Activated CD4-positive, alpha-beta T cell treated with anti-CD3 and anti-CD28 coated beads, Interleukin-10, Interleukin-2, amounts not matched to agents 100 ng/mL and 50 ng/mL, durations not matched to agents 16 hours and 8 hours (primary cell): Measurements from ENCODE around the gene PCSK6.
A peak's percentile ranks its signal among the peaks of the same experiment; 100 is the strongest.
"Not testable (repeated sequence)": the region's sequence is repeated elsewhere in the genome, so short reads cannot be mapped to it uniquely, and the experiment has no call there.

Experiments
- DNase-seq: peaks from one replicate; pipeline ENCODE4 v3.0.0-alpha.2; 2020

PCSK6 gene

DNA sequence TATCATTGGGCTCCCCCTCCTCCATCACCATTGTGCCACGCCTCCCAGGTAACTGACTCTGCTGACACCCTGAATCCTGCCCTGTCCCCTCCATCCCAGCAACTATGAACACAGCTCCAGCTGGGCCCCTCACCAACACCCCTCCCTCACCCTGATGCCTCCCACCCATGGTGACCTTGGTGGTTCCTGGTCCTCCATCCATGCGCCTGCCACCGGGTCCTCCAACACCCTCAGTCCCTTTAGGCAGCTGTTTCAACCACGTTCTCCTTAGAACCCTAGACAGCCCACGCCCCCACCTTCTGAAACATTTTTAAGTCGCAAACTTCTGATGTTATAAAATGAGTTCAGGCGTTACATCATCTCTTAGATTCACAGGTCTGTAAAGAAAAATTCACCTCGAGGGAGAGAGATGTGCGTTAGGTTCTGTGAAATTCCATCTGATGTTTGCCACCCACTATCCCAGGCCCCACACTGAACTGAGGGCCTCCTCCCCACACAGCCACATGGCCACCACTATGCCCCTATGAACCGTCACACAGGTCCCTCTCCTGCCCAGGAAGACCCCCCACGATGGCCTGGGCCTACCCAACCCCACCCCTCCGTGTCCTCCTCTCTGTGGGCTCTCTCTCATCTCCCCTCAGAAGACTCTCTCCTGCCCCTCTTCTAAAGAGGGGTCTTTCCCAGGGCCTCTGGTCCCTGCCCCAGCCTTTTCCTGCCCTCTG is 29.8 kb downstream of the PCSK6 start:
- no peak for DNase-seq

DNA sequence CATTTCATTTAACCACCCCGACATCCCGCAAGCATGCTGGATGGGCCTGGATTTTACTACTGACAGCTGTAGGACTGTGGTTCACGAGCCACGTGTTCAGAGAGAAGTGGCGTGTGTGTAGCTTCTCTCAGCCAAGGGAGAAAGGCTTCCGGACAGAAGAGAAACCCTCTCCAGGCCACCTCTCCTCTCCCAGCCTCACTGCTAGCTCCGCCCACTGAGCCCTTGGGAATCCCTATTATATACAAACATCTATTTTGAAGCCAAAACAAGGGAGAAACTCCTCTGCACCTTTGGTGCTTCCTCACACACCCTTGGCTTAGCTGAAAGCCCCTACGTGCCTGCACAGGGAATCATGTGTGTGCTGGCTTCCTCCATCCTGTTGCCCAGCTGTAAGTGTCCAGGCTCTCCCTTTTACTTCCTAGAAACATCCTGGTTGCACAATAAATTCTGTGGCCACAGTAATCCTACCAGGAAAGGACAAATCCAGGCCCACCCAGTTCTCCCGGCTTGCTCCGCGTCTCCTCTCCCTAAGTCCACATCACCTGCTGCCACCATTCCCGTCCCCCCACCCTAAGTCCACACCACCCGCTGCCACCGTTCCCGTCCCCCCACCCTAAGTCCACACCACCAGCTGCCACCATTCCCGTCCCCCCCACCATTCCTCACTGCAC is 30.5 kb downstream of the PCSK6 start:
- no peak for DNase-seq

DNA sequence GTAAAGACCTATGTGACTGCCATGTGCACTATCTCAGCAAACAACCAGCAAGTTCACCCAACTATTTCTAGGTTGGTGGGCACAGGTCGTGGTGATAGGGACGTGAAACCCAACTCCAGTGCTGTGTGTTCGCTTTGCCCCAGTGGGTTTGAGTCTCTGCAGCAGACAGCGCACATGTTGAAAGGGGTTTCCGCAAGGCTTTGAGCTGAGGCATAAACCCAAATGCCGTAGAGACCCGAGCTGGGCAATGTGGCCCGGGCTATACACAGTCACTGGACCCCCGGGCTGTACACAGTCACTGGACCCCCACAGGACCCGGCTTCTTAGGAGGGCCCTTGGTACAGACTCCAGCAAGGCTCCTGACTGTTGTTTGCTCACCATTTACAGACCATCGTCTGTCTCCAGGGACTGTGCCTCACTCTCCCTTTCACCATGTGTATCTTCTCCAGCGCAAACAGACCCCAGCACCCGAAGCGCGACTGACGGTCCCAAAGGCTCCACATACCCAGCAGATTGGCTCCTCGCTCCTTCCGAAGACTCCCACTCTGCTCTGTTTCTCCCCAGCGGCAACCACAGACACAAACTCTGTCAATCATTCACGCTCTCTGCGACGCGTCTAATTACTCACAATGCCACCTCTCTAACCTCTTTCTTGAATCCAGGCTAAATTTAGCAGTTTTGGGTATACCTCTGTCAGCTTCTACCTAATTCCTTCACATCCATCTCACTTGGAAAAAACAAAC is 31.2 kb downstream of the PCSK6 start:
- DNase-seq, result no peak

DNA sequence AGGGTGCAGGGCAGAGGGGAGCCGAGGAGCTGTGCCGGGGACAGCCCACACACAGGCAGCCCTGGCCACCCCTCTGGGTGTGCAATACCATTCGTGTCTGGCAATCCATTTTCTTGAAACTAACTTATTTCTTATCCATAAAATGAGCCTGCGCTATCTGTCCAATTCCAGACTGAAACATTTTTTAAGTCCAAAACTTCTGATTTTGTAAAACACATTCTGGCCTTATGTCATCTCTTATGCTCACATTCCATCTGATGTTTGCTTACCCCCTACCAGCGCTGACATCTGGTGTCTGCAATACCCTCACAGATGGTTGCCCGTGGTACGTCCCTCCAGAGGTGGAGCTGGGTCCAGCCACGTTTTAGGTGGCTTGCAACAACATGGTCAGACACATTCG is 31.8 kb downstream of the PCSK6 start:
- DNase-seq, result no peak

DNA sequence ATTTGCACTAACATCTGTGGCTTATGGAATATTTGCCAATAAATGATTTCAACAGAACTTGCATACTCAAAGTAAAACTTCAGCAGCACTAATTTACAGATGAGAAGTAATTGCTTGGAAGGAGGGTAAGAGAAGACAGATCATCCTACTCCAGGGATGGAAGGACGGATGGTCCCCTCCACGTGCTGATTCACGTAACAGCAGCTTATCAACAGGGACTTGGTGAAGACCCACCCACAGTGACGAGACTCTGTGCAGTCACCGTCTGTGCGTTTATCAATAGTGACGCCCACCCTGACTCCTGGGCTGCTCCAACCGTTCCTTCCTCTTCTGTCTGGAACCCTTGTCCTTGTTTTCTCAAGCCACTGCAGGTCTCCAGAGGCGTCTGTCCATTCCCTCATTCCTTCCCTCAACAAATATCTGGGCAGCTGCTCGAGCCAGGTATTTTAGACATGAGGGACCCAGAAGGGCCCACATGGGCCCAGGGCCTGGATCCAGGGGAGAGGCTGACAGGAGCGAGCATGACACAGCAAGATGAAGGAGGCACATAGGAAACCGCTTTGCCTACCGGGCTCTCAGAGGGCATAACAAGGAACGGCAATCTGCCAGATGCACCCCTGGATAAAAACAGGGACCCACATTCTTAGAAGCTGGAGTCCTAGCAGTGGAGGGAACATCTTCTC is 33.3 kb downstream of the PCSK6 start:
- DNase-seq, result no peak

DNA sequence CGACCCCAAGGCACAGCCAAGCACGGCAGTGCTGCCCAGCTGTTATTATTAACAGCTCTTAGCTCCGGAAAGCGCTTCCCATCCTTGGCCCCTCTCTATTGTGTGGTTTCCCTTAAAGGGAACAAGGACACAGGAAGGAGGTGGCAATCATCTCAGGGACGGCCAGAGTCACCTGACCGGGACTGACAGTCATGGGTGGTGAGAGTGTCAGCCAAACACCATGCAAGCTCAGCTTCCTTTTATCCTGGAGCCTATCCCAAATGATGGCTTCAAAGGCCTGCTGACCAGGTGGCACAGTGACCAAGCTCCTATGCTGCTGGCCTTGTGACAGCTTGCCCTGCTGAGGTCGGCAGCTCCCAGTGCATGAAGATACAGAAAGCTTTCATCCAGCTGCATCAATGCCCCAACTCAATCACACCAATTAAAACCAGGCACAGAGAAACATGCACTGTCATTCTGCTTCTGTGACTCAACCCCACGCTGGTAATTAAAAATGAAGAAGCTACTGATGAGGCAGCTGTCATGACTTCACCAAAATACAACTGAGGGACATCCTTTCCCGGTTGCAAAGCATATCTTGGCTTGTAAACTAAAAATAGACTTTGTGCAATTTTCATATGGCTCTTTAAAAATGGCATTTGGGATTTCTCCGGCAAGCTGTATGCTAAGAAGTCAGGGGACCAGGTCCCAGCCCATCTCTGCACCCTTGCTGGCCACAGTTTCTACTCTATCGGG is 34.0 kb downstream of the PCSK6 start:
- peak; percentile 56 for DNase-seq

DNA sequence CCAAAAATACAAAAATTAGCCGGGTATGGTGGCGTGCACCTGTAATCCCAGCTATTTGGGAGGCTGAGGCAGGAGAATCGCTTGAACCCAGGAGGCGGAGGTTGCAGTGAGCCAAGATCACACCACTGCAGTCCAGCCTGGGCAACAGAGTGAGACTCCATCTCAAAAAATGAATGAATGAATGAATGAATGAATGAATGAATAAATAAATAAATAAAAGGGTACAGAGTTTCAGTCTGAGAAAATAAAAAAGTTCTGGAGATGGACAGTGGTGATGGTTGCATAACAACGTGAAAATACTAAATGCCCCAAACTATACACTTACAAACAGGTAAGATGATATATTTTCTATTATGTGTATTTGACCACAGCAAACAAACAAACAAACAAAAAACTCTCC is 34.7 kb downstream of the PCSK6 start:
- DNase-seq, result not testable (repeated sequence)

DNA sequence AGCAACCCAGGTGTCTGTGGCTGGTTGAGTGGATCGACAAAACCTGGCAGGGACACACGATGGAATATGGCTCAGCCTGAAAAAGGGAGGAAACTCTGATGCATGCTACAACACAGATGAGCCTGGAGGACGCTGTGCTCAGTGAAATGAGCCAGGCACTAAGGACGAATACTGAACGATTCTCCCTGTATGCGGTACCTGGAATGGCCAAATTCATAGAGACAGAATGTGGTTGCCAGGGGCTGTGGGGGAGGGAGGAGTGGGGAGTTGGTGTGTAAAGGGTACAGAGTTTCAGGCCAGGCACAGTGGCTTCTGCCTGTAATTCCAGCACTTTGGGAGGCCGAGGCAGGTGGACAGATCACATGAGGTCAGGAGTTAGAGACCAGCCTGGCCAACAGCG is 35.1 kb downstream of the PCSK6 start:
- no peak for DNase-seq

DNA sequence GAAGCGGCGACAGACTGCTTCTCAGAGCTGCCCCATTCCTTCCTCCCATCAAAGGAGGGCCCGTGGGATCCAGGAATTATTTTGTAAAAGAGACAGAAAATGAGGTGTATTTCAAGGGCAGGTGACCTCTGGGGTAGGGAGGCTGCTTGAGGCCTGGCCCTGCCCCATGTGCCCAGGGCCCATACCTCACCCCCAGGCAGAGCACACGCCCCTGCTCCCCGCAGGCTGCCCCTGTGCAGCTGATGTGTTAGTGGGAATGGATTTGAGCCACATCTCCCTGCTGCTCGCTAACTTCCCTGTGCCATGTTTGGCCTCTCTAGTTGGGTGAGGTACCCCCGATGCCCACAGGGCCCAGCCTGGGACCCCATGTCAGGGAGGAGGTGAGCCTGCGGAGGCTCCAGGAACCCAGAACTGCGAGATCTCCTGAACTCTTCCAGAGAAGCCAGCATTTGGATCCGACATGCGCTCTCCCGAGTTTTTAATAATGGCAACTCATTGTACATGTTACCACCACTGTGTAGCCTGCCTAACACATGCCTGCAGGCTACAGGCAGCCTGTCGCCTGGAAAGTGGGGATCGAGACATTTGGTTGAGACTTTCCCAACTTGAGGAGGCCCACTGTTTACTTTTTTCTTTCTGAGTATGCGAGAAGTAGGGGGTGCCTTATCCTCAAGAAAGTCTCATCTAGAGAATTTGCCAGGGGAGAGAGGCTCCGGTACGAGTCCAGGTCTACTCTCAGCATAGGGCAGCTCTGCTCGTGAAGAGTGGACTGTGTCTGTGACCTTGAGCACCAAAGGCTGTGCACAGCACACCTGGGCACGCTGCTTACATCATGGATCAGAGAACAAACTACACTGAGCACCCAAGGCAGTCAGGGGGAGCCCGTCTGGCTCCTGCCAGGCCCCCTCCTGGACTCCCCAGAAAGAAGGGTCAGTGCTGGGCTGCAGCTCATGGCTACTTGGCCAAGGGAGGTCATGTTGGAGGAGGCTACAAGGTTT is 36.1 kb downstream of the PCSK6 start:
- DNase-seq, result no peak

DNA sequence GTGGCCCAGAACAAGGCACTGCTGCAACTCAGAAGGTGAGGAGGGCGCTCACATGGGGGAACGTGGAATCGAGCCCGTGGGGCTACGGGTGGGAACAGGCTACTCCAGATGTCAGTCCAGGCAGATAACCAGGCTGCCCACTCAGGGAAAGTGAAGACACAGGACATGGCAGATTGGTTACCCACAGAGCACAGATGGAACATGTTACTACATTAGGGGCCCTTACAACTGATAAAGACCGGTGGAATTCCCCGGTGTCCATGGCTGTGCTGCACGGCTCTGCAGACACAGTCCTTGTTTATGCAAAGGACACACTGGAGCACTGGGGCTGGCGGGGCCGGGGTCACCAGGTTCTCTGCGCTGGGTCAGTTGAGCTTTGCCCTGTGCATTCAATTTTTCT is 36.9 kb downstream of the PCSK6 start:
- no peak for DNase-seq

DNA sequence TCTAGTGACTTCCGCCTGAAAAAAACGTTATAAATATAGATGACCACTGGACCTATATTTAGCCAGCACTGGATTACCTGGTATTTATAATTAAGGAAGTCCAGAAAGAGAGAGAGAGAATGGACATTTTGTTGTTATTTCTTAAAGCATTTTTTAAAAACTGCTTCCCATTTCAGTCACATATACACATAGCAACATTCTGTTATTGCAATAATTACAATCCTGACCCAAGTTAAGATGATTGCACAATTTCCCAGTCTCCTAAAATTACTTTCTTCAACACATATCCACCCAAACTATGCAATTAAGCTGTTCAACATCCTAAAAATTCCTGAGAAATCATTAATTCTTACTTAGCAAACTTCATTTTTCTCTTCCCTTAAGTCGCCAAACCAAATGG is 37.7 kb downstream of the PCSK6 start:
- no peak for DNase-seq

DNA sequence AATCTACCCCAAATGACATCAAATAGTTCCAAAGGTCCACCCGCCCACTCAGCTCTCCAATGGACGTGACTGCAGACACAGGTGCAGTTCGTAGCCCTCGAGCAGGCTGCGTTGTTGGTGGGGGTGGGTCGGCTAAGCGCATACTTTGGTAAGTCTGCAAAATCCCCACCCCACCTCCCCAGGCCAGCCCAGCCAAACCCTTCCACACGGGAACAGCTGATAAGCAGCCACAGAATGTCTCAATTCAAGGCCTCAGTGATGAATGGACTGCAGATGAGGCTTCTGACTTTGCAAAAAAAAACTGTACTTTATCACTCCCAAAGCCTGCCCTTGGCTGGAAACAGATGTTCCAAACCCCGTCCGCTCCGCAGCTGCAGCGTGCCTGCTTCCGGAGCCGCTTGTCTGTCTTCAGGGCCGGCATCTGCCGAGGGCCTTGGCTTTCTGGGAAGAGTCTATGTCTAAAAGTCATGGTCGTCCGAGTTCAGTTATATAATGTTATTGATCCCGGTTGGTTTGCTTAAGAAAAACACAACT is 38.2 kb downstream of the PCSK6 start:
- DNase-seq, result no peak

DNA sequence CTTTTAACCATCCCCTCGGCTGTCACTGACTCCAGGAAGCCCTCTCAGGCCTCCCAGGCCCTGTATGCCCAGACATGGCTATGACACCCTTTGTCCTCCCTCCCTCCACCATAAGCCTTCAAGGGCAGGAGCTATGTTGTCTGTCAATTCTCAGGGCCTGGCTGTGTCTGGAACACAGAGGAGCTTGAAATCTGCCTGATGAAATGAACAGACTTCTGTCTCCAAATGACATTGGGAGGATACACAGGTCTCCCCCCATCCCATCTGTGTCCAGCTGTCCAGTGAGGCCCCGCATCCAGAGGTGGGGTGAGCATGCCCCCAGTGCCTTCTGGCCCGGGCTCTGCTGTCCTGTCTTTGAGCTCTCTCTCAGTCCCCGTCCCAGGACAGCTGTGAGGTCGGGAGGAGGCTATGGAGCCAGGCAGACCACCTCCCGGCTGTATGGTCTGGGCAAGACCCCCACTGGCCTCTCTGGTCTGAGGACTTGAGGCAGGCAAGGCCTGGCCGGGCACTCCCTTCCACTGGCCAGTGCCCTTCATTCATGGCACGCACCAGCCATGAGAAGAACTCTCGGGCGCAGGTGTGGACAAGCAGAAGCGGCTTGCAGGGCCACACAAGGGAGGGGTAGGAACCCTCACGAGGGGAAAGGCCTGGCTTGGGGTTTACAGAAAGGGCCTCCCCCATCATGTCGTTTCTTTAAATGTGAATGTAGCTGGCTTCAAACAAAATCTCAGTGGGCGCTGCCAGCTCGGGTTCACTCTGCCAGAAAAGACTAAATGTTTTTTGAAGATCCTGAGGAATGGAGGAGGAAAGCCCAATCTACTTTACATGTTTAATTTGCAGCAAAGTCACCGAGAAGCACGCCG is 38.9 kb downstream of the PCSK6 start:
- DNase-seq, result no peak

DNA sequence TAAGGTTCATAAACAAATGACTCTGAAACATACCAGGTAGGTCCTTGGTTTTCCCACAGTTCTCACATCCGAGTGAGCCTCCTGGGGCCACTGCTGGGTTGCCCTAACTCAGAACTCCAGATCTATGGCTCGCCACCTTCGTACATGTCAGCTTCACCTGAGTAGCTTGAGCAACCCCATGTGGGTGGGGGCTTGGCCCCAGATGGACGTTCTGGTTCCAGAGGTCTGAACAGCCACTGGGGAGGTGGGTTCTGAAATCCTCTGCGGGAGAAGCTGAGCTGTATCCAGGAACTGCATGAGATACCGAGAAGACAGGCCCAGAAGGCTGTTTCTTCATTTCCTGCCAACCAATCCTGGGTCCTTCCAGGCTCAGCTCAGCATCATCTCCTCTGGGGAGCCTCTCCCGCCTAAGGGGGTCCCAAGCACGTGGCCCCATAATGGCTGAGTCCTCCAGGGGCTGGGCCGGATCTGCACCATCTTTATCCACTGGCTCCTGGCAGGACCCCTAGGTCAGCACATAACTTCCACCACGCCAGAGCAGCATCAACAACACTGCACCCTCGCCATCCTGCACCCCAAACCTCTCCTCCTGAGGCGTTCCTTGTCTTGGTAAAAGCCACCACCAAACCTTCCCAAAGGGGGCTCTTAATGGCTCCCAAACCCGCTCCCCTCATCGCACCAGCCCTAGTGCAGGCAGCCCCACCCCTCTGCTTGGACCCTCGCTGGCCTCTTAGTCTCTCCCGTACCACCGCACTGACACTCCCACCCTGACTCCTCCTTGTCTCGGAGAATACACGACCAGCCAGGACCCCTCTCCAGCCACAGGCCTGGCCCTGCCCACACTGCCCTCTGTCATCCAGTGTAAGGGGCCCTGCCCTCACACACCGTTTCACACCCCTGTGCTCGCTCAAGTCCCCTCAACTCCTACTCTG is 39.8 kb downstream of the PCSK6 start:
- DNase-seq, result no peak

DNA sequence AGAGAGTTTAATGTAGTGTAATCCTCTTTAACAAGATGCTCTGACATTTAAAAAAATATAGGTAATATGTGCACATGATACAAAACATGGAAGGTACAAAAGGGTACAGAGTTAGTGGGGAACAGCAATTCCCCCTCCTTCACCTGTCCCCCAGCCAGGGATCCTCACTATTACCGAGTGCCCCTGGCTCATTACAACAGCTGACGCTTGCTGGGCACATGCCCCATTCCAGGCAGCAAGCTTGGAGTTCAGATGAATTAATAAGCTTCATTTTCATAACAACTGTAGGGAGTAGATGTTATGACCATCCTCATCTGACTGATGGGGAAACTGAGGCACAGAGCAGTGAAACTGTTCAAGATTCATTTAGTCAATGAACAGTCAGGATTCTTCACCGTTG is 41.2 kb downstream of the PCSK6 start:
- no peak for DNase-seq

DNA sequence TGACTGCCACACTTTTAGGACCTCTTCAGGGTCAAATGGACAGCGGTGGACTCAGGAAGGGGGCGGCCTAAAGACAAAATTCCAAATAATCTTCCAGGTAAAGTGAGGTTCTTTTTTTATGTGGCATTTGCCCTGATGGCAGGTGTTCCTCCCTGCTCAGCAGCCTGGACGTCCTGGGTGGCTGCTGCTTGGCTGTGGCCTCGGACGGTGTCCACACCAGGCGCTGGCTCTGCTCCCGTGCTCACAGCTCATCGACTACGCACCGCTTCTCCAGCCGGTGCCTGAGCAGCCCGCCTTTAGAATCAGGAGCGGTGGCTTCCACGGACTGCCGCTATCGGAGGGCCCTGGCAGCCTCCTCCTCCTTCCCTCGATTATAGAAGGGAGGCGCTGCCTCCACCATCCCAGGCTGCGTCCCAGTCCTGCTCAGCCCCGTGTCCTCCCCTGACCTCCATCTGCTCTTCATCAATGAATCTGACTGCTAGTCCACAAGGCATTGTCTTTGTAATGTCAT is 41.9 kb downstream of the PCSK6 start:
- no peak for DNase-seq

DNA sequence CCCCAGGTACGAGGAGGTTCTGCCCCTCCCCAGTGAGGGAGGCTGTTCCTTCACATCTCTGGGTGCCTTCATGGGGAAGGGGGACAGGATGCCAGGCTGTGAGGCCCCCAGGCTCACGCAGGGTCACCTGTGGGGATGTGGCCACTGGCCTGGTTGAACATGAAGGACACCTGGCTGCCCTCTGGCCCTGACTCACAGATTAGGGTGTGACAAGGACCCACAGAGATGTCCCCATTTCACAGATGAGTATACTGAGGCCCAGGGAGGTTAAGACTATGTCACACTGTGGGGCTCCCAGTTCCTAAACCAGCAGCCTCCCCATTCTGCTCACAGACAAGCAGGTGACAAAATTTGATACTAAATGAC is 42.4 kb downstream of the PCSK6 start:
- no peak for DNase-seq

DNA sequence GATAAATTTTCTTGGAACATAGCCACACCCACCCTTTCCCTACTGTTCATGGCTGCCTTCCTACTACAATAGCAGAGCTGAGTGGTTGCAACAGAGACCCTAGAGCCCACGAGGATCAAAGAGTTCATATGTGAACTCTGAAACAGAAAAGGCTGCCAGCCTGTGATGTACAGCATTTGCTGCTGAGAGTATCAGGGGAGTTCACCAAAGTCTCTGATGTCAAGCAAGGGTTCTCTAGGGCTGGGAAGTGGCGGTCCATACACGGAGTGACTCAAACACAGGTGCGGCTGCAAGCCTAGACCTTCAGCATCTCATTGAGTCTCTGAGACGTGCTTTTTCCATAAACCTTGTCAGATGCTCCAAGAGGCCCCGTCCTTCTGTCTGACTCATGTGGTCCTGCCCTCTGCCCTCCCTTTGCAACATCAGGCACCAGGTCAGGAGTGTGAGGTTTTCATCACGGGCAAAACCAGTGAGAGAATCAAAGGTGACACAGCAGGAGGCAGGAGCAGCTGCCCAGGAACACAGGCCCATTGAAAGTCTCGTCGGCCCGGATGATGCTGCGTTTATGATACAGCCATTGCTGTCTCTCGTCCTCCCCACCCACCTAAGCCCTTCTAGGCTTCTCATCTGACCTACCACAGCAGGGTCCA is 42.9 kb downstream of the PCSK6 start:
- no peak for DNase-seq
